Panc1 (cell line): Measurements from ENCODE around the gene INVS. TPM values are rescaled to one million over a fixed set of nuclear protein-coding genes. Genes with fewer than 3 reads are reported as not detected.

Experiments
- ATAC-seq: fragments of 200-7000 bp; cut with Tn5 transposase; 2 replicates; pipeline ENCODE4 v1.9.1; 2020; ENCODE audit warnings: mild to moderate bottlenecking, moderate library complexity
- BruUV-seq: library from RNA; stranded (reverse); fragments of 400-500 nt; replicated peaks from 2 replicates; lab custom pipeline; 2021; lab: Mats Ljungman, UMichigan
- CTCF ChIA-PET: fragments of 300-600 bp; sonication (Branson Sonifier 250); formaldehyde crosslinking; loops from one replicate; lab custom pipeline; 2022; ENCODE audit warnings: antibody characterized with exemption; lab: Charles Lee
- POLR2A ChIA-PET: fragments of 300-600 bp; sonication (Branson Sonifier 250); formaldehyde crosslinking; loops from one replicate; lab custom pipeline; 2022; ENCODE audit warnings: antibody characterized with exemption; lab: Charles Lee
- DNase-seq: peaks from one replicate; pipeline ENCODE4 v3.0.0-alpha.2; 2010; ENCODE audit warnings: low read depth, low spot score
- H3K27ac ChIP-seq: 2 replicates; pipeline ENCODE4 v1.5.1; 2011; ENCODE audit warnings: mild to moderate bottlenecking, low read length, inconsistent platforms
- H3K27me3 ChIP-seq: fragments of 200-500 bp; sonication (Bioruptor generic); 2 replicates; pipeline ENCODE4 v1.6.0; 2014; ENCODE audit warnings: low read length, inconsistent platforms; ENCODE audit not compliant: control insufficient read depth, insufficient read depth
- H3K36me3 ChIP-seq: fragments of 200-500 bp; sonication (Bioruptor generic); 2 replicates; pipeline ENCODE4 v1.5.1; 2014; ENCODE audit warnings: inconsistent platforms, mild to moderate bottlenecking, low read length, moderate library complexity; ENCODE audit not compliant: control insufficient read depth, insufficient read depth
- H3K4me1 ChIP-seq: 2 replicates; pipeline ENCODE4 v1.5.1; 2011; ENCODE audit warnings: inconsistent platforms, mild to moderate bottlenecking, low read length, moderate library complexity; ENCODE audit not compliant: control insufficient read depth, insufficient read depth
- H3K4me3 ChIP-seq, 2 experiments: 2 replicates each; pipeline ENCODE4 v1.5.1; 2011 to 2012; ENCODE audit warnings: low read depth in 2 of 2, low read length in 2 of 2, mild to moderate bottlenecking in 2 of 2, inconsistent platforms in 1 of 2, moderate library complexity in 1 of 2
- H3K9me3 ChIP-seq: fragments of 200-500 bp; sonication (Bioruptor generic); 2 replicates; pipeline ENCODE4 v1.5.1; 2014; ENCODE audit warnings: low read depth, mild to moderate bottlenecking, inconsistent platforms, low read length, moderate library complexity; ENCODE audit not compliant: control insufficient read depth, insufficient read depth
- POLR2AphosphoS5 ChIP-seq: IDR thresholded peaks from 2 replicates; pipeline ENCODE4 v1.6.1; 2012; ENCODE audit warnings: mild to moderate bottlenecking, low read depth, low read length, moderate library complexity
- SIN3A ChIP-seq: IDR thresholded peaks from 2 replicates; pipeline ENCODE4 v1.6.1; 2012; ENCODE audit warnings: low read depth, mild to moderate bottlenecking, low read length, moderate library complexity, borderline replicate concordance; ENCODE audit not compliant: insufficient read depth
- TCF7L2 ChIP-seq: IDR thresholded peaks from 2 replicates; pipeline ENCODE4 v1.6.1; 2011; ENCODE audit warnings: mild to moderate bottlenecking, low read depth, low read length, inconsistent platforms
- in situ Hi-C: cut with HindIII; loops from 2 replicates; pipeline ENCODE4 v1.10.0; 2016; ENCODE audit warnings: low sequenced_read_pairs, low pct_unique_long_range_greater_than_20kb
- intact Hi-C: fragments of 100-400 bp; cut with micrococcal nuclease; formaldehyde crosslinking; loops from one replicate; pipeline ENCODE4 v1.10.0; 2022; ENCODE audit not compliant: unreplicated experiment
- total RNA-seq: library from RNA; stranded (reverse); gene quantifications from one replicate; pipeline ENCODE4 v1.2.1, GENCODE V29; 2021; ENCODE audit not compliant: unreplicated experiment
- TF ChIP-seq, protein P1 (sequence below): fragments of 450-650 bp; IDR thresholded peaks from 2 replicates; pipeline ENCODE4 v1.5.1; 2017; ENCODE audit warnings: mild to moderate bottlenecking
- TF ChIP-seq, protein P2 (sequence below), 2 experiments: IDR thresholded peaks; 2 replicates each; pipeline ENCODE4 v1.6.1; 2011 to 2012; ENCODE audit warnings: low read depth in 2 of 2, control low read depth in 1 of 2, low read length in 1 of 2, mild to moderate bottlenecking in 1 of 2, moderate library complexity in 1 of 2; ENCODE audit not compliant: insufficient read depth in 1 of 2

INVS gene
- total RNA-seq, 1 experiment from 2014 or later: 8.2 TPM

DNA sequence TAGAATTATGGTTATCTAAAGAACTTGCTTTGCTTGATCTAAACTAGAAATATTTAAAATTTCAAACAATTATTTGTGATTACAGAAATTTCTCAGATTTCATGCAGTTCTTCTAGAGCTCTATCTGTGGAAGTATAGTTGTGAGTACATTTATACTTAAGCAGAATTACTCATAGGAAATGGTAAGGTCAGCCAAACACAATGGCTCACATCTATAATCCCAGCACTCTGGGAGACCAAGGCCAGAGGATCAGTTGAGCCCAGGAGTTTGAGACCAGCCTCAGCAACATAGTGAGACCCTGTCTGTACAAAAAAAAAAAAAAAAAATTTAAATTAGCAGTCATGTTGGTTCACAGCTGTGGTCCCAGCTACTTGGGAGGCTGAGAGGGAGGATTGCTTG, 71.0 kb downstream of the INVS start:
- POLR2A ChIA-PET: no interaction called here
- no peak for TF ChIP-seq POLR2AphosphoS5
- TF ChIP-seq, protein P1, sequence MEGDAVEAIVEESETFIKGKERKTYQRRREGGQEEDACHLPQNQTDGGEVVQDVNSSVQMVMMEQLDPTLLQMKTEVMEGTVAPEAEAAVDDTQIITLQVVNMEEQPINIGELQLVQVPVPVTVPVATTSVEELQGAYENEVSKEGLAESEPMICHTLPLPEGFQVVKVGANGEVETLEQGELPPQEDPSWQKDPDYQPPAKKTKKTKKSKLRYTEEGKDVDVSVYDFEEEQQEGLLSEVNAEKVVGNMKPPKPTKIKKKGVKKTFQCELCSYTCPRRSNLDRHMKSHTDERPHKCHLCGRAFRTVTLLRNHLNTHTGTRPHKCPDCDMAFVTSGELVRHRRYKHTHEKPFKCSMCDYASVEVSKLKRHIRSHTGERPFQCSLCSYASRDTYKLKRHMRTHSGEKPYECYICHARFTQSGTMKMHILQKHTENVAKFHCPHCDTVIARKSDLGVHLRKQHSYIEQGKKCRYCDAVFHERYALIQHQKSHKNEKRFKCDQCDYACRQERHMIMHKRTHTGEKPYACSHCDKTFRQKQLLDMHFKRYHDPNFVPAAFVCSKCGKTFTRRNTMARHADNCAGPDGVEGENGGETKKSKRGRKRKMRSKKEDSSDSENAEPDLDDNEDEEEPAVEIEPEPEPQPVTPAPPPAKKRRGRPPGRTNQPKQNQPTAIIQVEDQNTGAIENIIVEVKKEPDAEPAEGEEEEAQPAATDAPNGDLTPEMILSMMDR: no peak
- no peak for TF ChIP-seq SIN3A
- no peak for TF ChIP-seq TCF7L2
- TF ChIP-seq, protein P2, sequence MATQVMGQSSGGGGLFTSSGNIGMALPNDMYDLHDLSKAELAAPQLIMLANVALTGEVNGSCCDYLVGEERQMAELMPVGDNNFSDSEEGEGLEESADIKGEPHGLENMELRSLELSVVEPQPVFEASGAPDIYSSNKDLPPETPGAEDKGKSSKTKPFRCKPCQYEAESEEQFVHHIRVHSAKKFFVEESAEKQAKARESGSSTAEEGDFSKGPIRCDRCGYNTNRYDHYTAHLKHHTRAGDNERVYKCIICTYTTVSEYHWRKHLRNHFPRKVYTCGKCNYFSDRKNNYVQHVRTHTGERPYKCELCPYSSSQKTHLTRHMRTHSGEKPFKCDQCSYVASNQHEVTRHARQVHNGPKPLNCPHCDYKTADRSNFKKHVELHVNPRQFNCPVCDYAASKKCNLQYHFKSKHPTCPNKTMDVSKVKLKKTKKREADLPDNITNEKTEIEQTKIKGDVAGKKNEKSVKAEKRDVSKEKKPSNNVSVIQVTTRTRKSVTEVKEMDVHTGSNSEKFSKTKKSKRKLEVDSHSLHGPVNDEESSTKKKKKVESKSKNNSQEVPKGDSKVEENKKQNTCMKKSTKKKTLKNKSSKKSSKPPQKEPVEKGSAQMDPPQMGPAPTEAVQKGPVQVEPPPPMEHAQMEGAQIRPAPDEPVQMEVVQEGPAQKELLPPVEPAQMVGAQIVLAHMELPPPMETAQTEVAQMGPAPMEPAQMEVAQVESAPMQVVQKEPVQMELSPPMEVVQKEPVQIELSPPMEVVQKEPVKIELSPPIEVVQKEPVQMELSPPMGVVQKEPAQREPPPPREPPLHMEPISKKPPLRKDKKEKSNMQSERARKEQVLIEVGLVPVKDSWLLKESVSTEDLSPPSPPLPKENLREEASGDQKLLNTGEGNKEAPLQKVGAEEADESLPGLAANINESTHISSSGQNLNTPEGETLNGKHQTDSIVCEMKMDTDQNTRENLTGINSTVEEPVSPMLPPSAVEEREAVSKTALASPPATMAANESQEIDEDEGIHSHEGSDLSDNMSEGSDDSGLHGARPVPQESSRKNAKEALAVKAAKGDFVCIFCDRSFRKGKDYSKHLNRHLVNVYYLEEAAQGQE (IDR thresholded peaks at IDR 0.05; ENCODE audit: insufficient read depth in 1 of 2, low read depth in 2 of 2, low read length in 1 of 2): no peak
- DNase-seq (no peak), ATAC-seq (no peak)
- no peaks in the 10 kb centered on the region for H3K9me3 ChIP-seq
- no peaks in the 10 kb centered on the region for H3K4me1 ChIP-seq
- CTCF ChIA-PET: no interaction called here
- in situ Hi-C loops: no loop called here
- no peaks in the 10 kb centered on the region for H3K27me3 ChIP-seq
- H3K4me3 ChIP-seq: no peak overlapping the region
- H3K36me3 ChIP-seq: no peaks in the 10 kb centered on the region
- intact Hi-C loops: no loop called here
- no peak overlapping the region for H3K27ac ChIP-seq
- BruUV-seq: no TSS peak

DNA sequence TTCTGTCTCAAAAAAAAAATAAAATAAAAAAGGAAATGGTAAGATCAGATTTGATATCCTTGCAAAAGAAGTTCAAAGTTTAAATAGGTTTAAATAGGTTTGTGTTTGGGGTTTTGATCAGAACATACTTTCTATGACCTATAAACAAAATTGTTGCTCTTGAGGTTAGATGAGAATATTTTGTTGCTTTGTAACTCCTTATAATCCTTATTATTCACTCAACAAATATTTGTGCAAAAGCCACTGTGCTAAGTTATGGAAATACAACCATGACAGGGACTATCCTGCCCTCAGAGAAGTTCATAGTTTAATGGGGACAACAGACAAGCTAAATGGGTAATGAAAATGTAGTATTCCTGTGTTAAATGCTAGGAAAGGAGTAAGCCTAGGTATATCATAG, 71.5 kb downstream of the INVS start:
- BruUV-seq: no TSS peak
- Histone ChIP-seq H3K4me1 (no peaks in the 10 kb centered on the region), H3K9me3 (no peaks in the 10 kb centered on the region), H3K4me3 (no peak overlapping the region), H3K27me3 (no peaks in the 10 kb centered on the region), H3K36me3 (no peaks in the 10 kb centered on the region), H3K27ac (no peak overlapping the region)
- CTCF ChIA-PET: no interaction called here
- in situ Hi-C loops: no loop called here
- TF ChIP-seq, protein P2 (IDR thresholded peaks at IDR 0.05; ENCODE audit: insufficient read depth in 1 of 2, low read depth in 2 of 2, low read length in 1 of 2): no peak
- TF ChIP-seq, protein P1: no peak
- TF ChIP-seq TCF7L2: no peak
- no peak for TF ChIP-seq SIN3A
- no peak for TF ChIP-seq POLR2AphosphoS5
- ATAC-seq (no peak), DNase-seq (peak; percentile 2)
- intact Hi-C loops: no loop called here
- POLR2A ChIA-PET: no interaction called here
